ENCODE results near the gene PTRH1. TPM values are rescaled to one million over a fixed set of nuclear protein-coding genes. Genes with fewer than 3 reads are reported as not detected.
A peak's percentile ranks its signal among the peaks of the same experiment; 100 is the strongest.
"Not testable (repeated sequence)": the region's sequence is repeated elsewhere in the genome, so short reads cannot be mapped to it uniquely, and the experiment has no call there.

Gene PTRH1
- total RNA-seq, result 7.3 TPM

- DNase-seq, result peak; percentile 99
Observed at GRCh38 chr9:127715470-127716337, at the start of gene PTRH1, which contains the start of gene TTC16. PTRH1 (minus strand) TSS chr9:127715663; CDS start chr9:127715639, 24 bp downstream. TTC16 (plus strand) TSS chr9:127716079; CDS start chr9:127716146, 67 bp downstream.

- no peak for DNase-seq
Observed at GRCh38 chr9:127763918-127764384, 48.5 kb upstream of the PTRH1 start.

- no peak for DNase-seq
Observed at GRCh38 chr9:127762111-127762676, 46.7 kb upstream of the PTRH1 start.

- DNase-seq, result no peak
Observed at GRCh38 chr9:127761491-127761956, 46.1 kb upstream of the PTRH1 start.

GRCh38 chr9:127761061-127761460 is 45.6 kb upstream of the PTRH1 start:
- DNase-seq, result no peak

GRCh38 chr9:127758843-127759242 is 43.4 kb upstream of the PTRH1 start:
- no peak for DNase-seq

- not testable (repeated sequence) for DNase-seq
Observed at GRCh38 chr9:127756776-127757175, 41.3 kb upstream of the PTRH1 start.

- no peak for DNase-seq
Observed at GRCh38 chr9:127756233-127756632, 40.8 kb upstream of the PTRH1 start.

GRCh38 chr9:127755061-127756060 is 39.9 kb upstream of the PTRH1 start:
- peak; percentile 69 for DNase-seq

- DNase-seq, result peak; percentile 54
Observed at GRCh38 chr9:127754099-127755060, 38.9 kb upstream of the PTRH1 start.

GRCh38 chr9:127753622-127754021 is 38.2 kb upstream of the PTRH1 start:
- no peak for DNase-seq

GRCh38 chr9:127753148-127753547 is 37.7 kb upstream of the PTRH1 start:
- no peak for DNase-seq

- DNase-seq, result peak; percentile 70
Observed at GRCh38 chr9:127751269-127752054, 36.0 kb upstream of the PTRH1 start.

- no peak for DNase-seq
Observed at GRCh38 chr9:127749090-127749787, 33.8 kb upstream of the PTRH1 start.

- DNase-seq, result no peak
Observed at GRCh38 chr9:127746959-127747569, 31.6 kb upstream of the PTRH1 start.

- no peak for DNase-seq
Observed at GRCh38 chr9:127744398-127745110, 29.1 kb upstream of the PTRH1 start.

GRCh38 chr9:127742435-127743088 is 27.1 kb upstream of the PTRH1 start:
- DNase-seq, result peak; percentile 63
